SKM-1 (cell line): ENCODE measurements around the gene IFNW1.
"Not testable (repeated sequence)": the region's sequence is repeated elsewhere in the genome, so short reads cannot be mapped to it uniquely, and the experiment has no call there.

Source experiments
- DNase-seq: peaks from one replicate; lab custom pipeline; 2025; ENCODE audit not compliant: unreplicated experiment; lab: John Stamatoyannopoulos, UW

The IFNW1 gene

GRCh38 chr9:21141427-21141882, at the start of gene IFNW1:
Gene IFNW1, minus strand, starts transcription at chr9:21141832. Its CDS starts 262 bp downstream, at chr9:21141570.
- DNase-seq = no peak

- not testable (repeated sequence) for DNase-seq
Observed at GRCh38 chr9:21187487-21187886, 45.9 kb upstream of the IFNW1 start, which contains the start of gene IFNA4. Gene IFNA4, minus strand, starts transcription at chr9:21187587. Its CDS starts 56 bp downstream, at chr9:21187531.

- DNase-seq = peak; percentile 35
Observed at GRCh38 chr9:21182810-21183736, 41.4 kb upstream of the IFNW1 start.

DNA sequence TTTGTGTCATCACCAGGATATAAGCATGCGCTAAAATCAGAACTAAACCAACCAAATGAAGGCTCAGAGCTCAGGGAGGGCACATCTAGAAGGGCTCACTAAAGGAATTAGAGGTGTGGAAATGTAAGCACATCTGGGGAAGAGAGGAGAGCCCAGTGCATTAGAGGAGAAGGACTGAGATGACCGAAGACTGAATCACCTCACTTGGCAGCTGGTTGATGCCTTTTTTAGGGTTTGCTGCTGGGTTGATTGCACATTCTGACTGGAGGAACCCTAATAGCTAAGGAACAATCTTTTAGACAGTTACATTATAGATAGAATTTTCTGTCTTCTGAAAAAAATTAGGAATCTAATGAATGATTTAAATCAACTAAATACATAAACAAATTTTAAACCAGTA, 33.0 kb upstream of the IFNW1 start:
- no peak for DNase-seq

DNA sequence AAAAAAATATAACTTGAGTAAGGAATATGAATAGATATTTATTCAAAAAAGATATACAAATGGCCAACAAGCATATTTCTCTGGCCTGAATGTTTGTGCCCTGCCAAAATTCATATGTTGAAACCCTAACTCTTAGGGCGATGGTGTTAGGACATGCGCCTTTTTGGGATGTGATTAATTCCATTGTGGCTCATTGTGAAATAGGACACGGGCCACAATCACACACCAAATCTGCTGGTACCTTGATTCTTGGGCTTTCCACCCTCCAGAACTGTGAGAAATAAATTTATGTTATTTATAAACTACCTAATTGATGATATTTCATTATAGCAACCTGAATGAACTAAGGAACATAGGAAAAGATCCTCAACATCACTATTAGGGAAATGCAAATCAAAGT, 30.5 kb upstream of the IFNW1 start:
- no peak for DNase-seq

- no peak for DNase-seq
Observed at GRCh38 chr9:21171351-21171750, 29.7 kb upstream of the IFNW1 start.

DNA sequence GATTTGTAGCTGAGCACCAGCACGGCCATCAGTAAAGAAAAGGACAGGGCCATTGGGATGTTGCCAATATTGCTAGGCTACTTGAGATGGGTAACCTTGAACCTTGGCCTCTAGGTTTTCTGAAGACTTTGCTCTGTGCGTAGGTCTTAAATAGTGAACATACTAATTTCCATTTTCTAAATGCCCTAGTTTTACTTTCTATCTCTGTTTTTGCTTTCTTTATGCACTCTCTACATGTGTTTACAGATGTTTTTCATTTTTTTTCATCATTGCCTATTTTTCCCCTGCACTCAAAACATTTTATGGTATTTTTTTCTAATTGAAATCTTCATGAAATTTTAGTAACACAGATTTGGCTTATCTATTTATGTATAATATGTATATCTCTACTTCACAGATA, 24.9 kb upstream of the IFNW1 start, which contains the start of gene IFNA21:
TSS of gene IFNA21 (minus strand) at position 101 of the 400 bp plus-strand sequence. CDS start at position 53, 48 bp downstream.
- DNase-seq = not testable (repeated sequence)

DNA sequence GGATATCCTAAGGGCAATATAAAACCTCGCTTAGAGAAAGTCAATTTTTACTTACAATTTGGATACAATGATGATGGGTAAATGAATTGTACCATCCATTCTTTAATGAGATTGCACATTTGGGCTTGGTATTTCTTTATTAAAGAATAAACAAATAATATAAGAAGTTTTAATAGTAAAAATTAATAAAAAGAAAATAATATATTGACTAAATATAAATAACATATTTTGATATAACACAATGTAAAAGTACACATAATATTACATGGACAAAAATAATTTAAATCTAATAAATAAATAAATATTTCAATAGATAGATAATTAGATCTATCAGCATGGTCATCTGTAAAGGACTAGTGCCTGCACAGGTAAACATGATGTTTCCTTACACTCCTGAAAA, 23.9 kb upstream of the IFNW1 start:
- no peak for DNase-seq

GRCh38 chr9:21160178-21160577, 18.5 kb upstream of the IFNW1 start:
- peak; percentile 52 for DNase-seq

GRCh38 chr9:21155501-21155900, 13.9 kb upstream of the IFNW1 start:
- DNase-seq = no peak

- peak; percentile 50 for DNase-seq
Observed at GRCh38 chr9:21154018-21154608, 12.5 kb upstream of the IFNW1 start.

- no peak for DNase-seq
Observed at GRCh38 chr9:21153336-21154017, 11.8 kb upstream of the IFNW1 start.

GRCh38 chr9:21144603-21145002, 3.0 kb upstream of the IFNW1 start:
- DNase-seq = no peak

- DNase-seq = no peak
Observed at GRCh38 chr9:21137020-21137419, 4.6 kb downstream of the IFNW1 start.

- DNase-seq = no peak
Observed at GRCh38 chr9:21135736-21136135, 5.9 kb downstream of the IFNW1 start.

DNA sequence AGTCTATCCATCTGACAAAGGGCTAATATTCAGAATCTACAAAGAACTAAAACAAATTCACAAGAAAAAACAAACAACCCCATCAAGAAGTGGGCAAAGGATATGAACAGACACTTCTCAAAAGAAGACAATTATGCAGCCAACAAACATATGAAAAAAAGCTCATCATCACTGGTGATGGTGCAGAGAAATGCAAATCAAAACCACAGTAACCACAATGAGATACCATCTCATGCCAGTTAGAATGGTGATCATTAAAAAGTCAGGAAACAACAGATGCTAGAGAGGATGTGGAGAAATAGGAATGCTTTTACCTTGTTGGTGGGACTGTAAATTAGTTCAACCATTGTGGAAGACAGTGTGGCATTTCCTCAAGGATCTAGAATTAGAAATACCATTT, 13.4 kb downstream of the IFNW1 start:
- not testable (repeated sequence) for DNase-seq

DNA sequence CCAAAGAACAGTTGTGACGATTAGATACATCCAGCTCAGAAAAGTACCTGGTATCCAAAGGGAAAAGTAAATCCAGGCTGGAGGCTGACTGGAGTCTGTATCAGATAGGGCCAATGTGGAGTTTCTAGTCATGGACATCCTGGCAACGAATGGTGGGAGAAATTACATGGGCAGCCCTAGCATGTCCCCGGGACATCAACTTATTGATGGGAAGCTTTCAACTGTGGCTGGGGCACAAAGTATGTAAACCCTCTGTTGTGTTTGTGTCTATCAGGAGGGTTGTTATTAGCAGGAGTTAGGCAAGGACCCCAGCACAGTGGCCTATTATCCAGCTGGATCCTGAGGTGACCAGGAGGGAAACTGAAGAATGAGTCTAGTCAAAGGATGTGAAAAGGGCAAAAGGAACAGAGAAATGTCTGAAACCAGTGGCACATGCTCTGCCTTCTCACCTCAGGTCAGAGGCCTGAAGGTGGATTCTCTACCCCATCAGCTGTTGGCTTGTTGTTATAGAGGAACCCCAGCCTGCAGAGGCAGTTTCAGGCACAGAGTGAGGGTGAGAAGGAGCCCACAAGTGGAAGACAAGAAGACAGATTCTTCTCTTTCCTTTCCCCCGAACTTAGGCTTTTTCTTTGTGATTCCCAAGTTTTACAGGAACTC, 19.9 kb downstream of the IFNW1 start:
- DNase-seq = no peak

DNA sequence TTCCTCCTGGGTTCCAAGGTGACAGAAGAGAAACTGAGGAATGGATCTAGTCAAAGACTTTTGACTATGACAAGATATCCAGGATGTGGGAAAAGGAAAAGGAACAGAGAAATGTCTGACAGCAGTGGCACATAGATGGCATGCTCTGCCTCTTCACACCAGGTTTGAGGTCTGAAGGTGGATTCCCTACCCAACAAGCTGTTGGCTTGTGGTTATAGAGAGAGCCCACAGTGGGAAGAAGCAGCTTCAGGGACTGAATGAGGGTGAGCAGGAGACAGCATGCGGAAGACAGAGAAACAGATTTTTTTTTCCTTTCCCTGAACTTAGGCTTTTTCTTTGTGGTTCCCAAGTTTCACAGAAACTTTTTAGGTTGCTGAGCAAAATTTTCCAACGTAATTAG, 20.6 kb downstream of the IFNW1 start:
- no peak for DNase-seq

GRCh38 chr9:21119093-21119770, 22.4 kb downstream of the IFNW1 start:
- DNase-seq = peak; percentile 91

DNA sequence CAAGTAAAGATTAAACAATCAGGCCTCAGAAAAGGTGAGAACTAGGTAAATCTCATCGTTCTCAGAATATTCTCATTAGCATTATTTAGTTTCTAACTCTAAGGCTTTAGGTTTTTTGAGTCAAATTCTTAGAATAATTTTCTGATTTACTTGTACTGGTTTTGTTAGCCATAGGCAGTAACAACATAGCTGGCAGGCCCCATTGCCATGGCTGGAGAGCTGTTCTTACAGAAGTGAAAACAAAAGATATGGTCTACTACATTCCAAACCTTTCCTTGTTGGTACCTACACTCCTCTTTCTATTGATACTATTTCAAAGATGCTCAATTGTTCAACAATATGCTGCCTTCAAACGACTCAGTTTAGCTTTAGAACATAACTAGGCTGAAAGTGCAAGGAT, 27.3 kb downstream of the IFNW1 start:
- no peak for DNase-seq
